H1 (cell line): ENCODE measurements around the gene CAMTA1. TPM values are rescaled to one million over a fixed set of nuclear protein-coding genes. Genes with fewer than 3 reads are reported as not detected.

Source experiments
- CTCF ChIA-PET: fragments of 300-600 bp; sonication (Branson Sonifier 250); formaldehyde crosslinking; loops from one replicate; lab custom pipeline; 2021; ENCODE audit not compliant: partially characterized antibody; lab: Charles Lee
- POLR2A ChIA-PET: fragments of 300-600 bp; sonication (Branson Sonifier 250); formaldehyde crosslinking; loops from one replicate; lab custom pipeline; 2021; ENCODE audit warnings: inconsistent platforms; ENCODE audit not compliant: partially characterized antibody; lab: Charles Lee
- DNase-seq, 2 experiments: peaks; one replicate each; pipeline versions ENCODE4 v3.0.0 to v3.0.0-alpha.2; 2010 to 2022; ENCODE audit warnings: low spot score in 2 of 2, low read depth in 1 of 2, mixed read lengths in 1 of 2
- FAIRE-seq: peaks from 2 replicates; lab custom pipeline; 2011; peaks lifted over from hg19 to GRCh38; lab: Jason Lieb, UNC
- H2AFZ ChIP-seq: 2 replicates; pipeline ENCODE4 v1.8.1; 2012; ENCODE audit warnings: low read length, inconsistent platforms
- H2AK5ac ChIP-seq: 2 replicates; pipeline ENCODE4 v1.6.1; 2013; ENCODE audit warnings: low read depth, low read length
- H2BK120ac ChIP-seq: replicated peaks from 2 replicates; pipeline ENCODE3; 2013; ENCODE audit warnings: low read depth, low read length, inconsistent platforms
- H2BK12ac ChIP-seq: 2 replicates; pipeline ENCODE4 v1.6.1; 2013; ENCODE audit warnings: low read depth, low read length
- H2BK15ac ChIP-seq: 2 replicates; pipeline ENCODE4 v1.6.1; 2013; ENCODE audit warnings: low read length
- H2BK20ac ChIP-seq: 2 replicates; pipeline ENCODE4 v1.6.1; 2013; ENCODE audit warnings: low read length
- H2BK5ac ChIP-seq: 2 replicates; pipeline ENCODE4 v1.6.1; 2013; ENCODE audit warnings: low read depth, low read length
- H3K14ac ChIP-seq: 2 replicates; pipeline ENCODE4 v1.6.1; 2013; ENCODE audit warnings: inconsistent platforms; ENCODE audit not compliant: insufficient read length
- H3K18ac ChIP-seq: 2 replicates; pipeline ENCODE4 v1.6.1; 2013; ENCODE audit warnings: low read length; ENCODE audit errors: extremely low read depth
- H3K23ac ChIP-seq: 2 replicates; pipeline ENCODE4 v1.6.1; 2013; ENCODE audit warnings: inconsistent platforms; ENCODE audit not compliant: insufficient read length
- H3K23me2 ChIP-seq: 2 replicates; pipeline ENCODE4 v1.6.1; 2013; ENCODE audit warnings: low read depth, low read length
- H3K27ac ChIP-seq: 2 replicates; pipeline ENCODE4 v1.6.1; 2011; ENCODE audit warnings: low read depth, low read length, inconsistent platforms
- H3K27me3 ChIP-seq, 4 experiments: replicated peaks in 1 of 4; 1 replicate in 1 of 4; 2 replicates in 3 of 4; pipeline versions ENCODE4 v1.6.1 to v1.8.1; 2011 to 2013; ENCODE audit warnings: low read length in 3 of 4, mild to moderate bottlenecking in 3 of 4, inconsistent platforms in 2 of 4, mixed read lengths in 2 of 4, moderate library complexity in 1 of 4; ENCODE audit not compliant: control insufficient read depth in 3 of 4, insufficient read depth in 3 of 4; ENCODE audit errors: extremely low read depth in 1 of 4
- H3K36me3 ChIP-seq, 4 experiments: 2 replicates each; pipeline versions ENCODE4 v1.6.1 to v1.8.1; 2011 to 2013; ENCODE audit warnings: mild to moderate bottlenecking in 4 of 4, low read length in 3 of 4, moderate library complexity in 2 of 4, control low read depth in 1 of 4, inconsistent platforms in 1 of 4; ENCODE audit not compliant: insufficient read depth in 4 of 4, control insufficient read depth in 2 of 4
- H3K4ac ChIP-seq: replicated peaks from 2 replicates; pipeline ENCODE3; 2013; ENCODE audit warnings: low read length, low read depth, mixed read lengths, inconsistent platforms; ENCODE audit not compliant: insufficient read length
- H3K4me1 ChIP-seq, 4 experiments: replicated peaks in 1 of 4; 1 replicate in 1 of 4; 2 replicates in 3 of 4; pipeline versions ENCODE4 v1.6.1 to v1.8.1; 2011 to 2013; ENCODE audit warnings: low read length in 3 of 4, inconsistent platforms in 2 of 4, mixed read lengths in 1 of 4; ENCODE audit not compliant: insufficient read depth in 4 of 4, control insufficient read depth in 3 of 4
- H3K4me2 ChIP-seq, 2 experiments: 2 replicates each; pipeline versions ENCODE4 v1.6.1 to v1.8.1; 2011 to 2013; ENCODE audit warnings: low read depth in 2 of 2, low read length in 2 of 2, control low read depth in 1 of 2, inconsistent platforms in 1 of 2, mild to moderate bottlenecking in 1 of 2; ENCODE audit not compliant: insufficient read depth in 1 of 2
- H3K4me3 ChIP-seq, 4 experiments: fragments of 200-600, 300-600 bp in 1 of 4; sonication (generic), shearing (Covaris generic), sonication (Bioruptor Twin) in 1 of 4; 2 replicates each; pipeline versions ENCODE4 v1.5.1 to v1.8.1; 2011 to 2016; ENCODE audit warnings: low read length in 4 of 4, low read depth in 3 of 4, control low read depth in 2 of 4, inconsistent platforms in 2 of 4, mild to moderate bottlenecking in 2 of 4, mixed read lengths in 1 of 4, moderate library complexity in 1 of 4; ENCODE audit not compliant: insufficient read depth in 2 of 4; ENCODE audit errors: extremely low read depth in 1 of 4
- H3K56ac ChIP-seq: replicated peaks from 2 replicates; pipeline ENCODE3; 2013; ENCODE audit warnings: low read depth, mild to moderate bottlenecking, mixed read lengths, low read length, inconsistent platforms; ENCODE audit not compliant: insufficient read length
- H3K79me1 ChIP-seq: 2 replicates; pipeline ENCODE4 v1.6.1; 2013; ENCODE audit warnings: low read depth, low read length, control low read depth
- H3K79me2 ChIP-seq, 2 experiments: 2 replicates each; pipeline versions ENCODE4 v1.6.1 to v1.8.1; 2012 to 2013; ENCODE audit warnings: low read length in 2 of 2, mild to moderate bottlenecking in 2 of 2, inconsistent platforms in 1 of 2; ENCODE audit not compliant: insufficient read depth in 2 of 2, control insufficient read depth in 1 of 2
- H3K9ac ChIP-seq, 4 experiments: replicated peaks in 1 of 4; 1 replicate in 1 of 4; 2 replicates in 3 of 4; pipeline versions ENCODE4 v1.6.1 to v1.8.1; 2011 to 2013; ENCODE audit warnings: low read depth in 3 of 4, low read length in 3 of 4, control low read depth in 2 of 4, mild to moderate bottlenecking in 2 of 4, moderate library complexity in 2 of 4, inconsistent platforms in 1 of 4; ENCODE audit errors: extremely low read depth in 1 of 4
- H3K9me3 ChIP-seq, 2 experiments: 2 replicates each; pipeline versions ENCODE4 v1.6.1 to v1.8.1; 2012 to 2013; ENCODE audit warnings: mild to moderate bottlenecking in 2 of 2, moderate library complexity in 2 of 2, control low read depth in 1 of 2, inconsistent platforms in 1 of 2, low read depth in 1 of 2, low read length in 1 of 2, mixed read lengths in 1 of 2; ENCODE audit not compliant: insufficient read depth in 2 of 2
- H4K20me1 ChIP-seq, 2 experiments: replicated peaks in 1 of 2; 2 replicates each; pipeline versions ENCODE3 to v1.8.1; 2011 to 2013; ENCODE audit warnings: inconsistent platforms in 2 of 2, low read length in 2 of 2, mild to moderate bottlenecking in 1 of 2; ENCODE audit not compliant: insufficient read depth in 2 of 2, control insufficient read depth in 1 of 2
- H4K5ac ChIP-seq: 2 replicates; pipeline ENCODE4 v1.6.1; 2013; ENCODE audit warnings: low read length, low read depth, mixed read lengths, inconsistent platforms; ENCODE audit not compliant: insufficient read length
- H4K8ac ChIP-seq: 2 replicates; pipeline ENCODE4 v1.8.0; 2013; ENCODE audit warnings: mild to moderate bottlenecking, moderate library complexity, low read length, inconsistent platforms; ENCODE audit not compliant: insufficient read depth; ENCODE audit errors: extremely low read depth
- H4K91ac ChIP-seq: replicated peaks from 2 replicates; pipeline ENCODE3; 2013; ENCODE audit warnings: low read length, mixed read lengths, inconsistent platforms; ENCODE audit not compliant: insufficient read length
- CREB1 ChIP-seq: IDR thresholded peaks from 2 replicates; pipeline ENCODE4 v1.6.1; 2012; ENCODE audit warnings: inconsistent platforms
- CTBP2 ChIP-seq: IDR thresholded peaks from 2 replicates; pipeline ENCODE4 v1.7.0; 2011; ENCODE audit warnings: borderline replicate concordance, mild to moderate bottlenecking, moderate library complexity, mixed read lengths, low read length; ENCODE audit not compliant: insufficient read depth, insufficient read length
- HDAC6 ChIP-seq: IDR thresholded peaks from one replicate; pipeline ENCODE4 v1.7.1; 2012; ENCODE audit warnings: low read depth, mild to moderate bottlenecking, inconsistent platforms, low read length, moderate library complexity
- KDM5A ChIP-seq: fragments of 200-600 bp; IDR thresholded peaks from 2 replicates; pipeline ENCODE4 v1.7.1; 2012; ENCODE audit warnings: mild to moderate bottlenecking, low read length, inconsistent platforms, mixed read lengths
- NANOG ChIP-seq: IDR thresholded peaks from 2 replicates; pipeline ENCODE4 v1.6.1; 2011; ENCODE audit warnings: low read length, low read depth, mild to moderate bottlenecking, inconsistent platforms; ENCODE audit not compliant: insufficient read depth, poor library complexity, severe bottlenecking
- POLR2A ChIP-seq, 2 experiments: IDR thresholded peaks; 1 replicate in 1 of 2; 2 replicates in 1 of 2; pipeline ENCODE4 v1.6.1; 2011; ENCODE audit warnings: low read depth in 2 of 2, low read length in 2 of 2, mild to moderate bottlenecking in 2 of 2; ENCODE audit errors: control extremely low read depth in 1 of 2
- RBBP5 ChIP-seq: IDR thresholded peaks from 2 replicates; pipeline ENCODE4 v1.7.1; 2012; ENCODE audit warnings: low read depth, mild to moderate bottlenecking, inconsistent platforms, low read length, moderate library complexity, borderline replicate concordance
- SAP30 ChIP-seq: fragments of 300-600 bp; sonication (generic); IDR thresholded peaks from 2 replicates; pipeline ENCODE4 v1.7.1; 2012; ENCODE audit warnings: low read length, moderate library complexity, mild to moderate bottlenecking, inconsistent platforms; ENCODE audit not compliant: insufficient read depth, insufficient replicate concordance
- SP4 ChIP-seq: IDR thresholded peaks from 2 replicates; pipeline ENCODE4 v1.6.1; 2012; ENCODE audit warnings: low read length, inconsistent platforms
- ZNF274 ChIP-seq: IDR thresholded peaks from 2 replicates; pipeline ENCODE4 v1.7.0; 2012; ENCODE audit warnings: low read length, borderline replicate concordance; ENCODE audit errors: extremely low read depth
- WGBS, 2 experiments: shearing (Covaris generic) in 1 of 2; methylation state at CpG; one replicate each; pipeline versions ENCODE4 v1.1.6 to v1.1.7; 2013 to 2015; ENCODE audit warnings: low lambda C conversion rate in 2 of 2, mixed read lengths in 2 of 2, inconsistent platforms in 1 of 2, low coverage in 1 of 2, missing lambda C conversion rate in 1 of 2; ENCODE audit not compliant: insufficient replicate concordance in 2 of 2, insufficient coverage in 1 of 2, insufficient read length in 1 of 2; ENCODE audit errors: extremely low coverage in 1 of 2, missing lambda C conversion rate in 1 of 2; 5-methylcytosine and 5-hydroxymethylcytosine counted together
- polyA plus RNA-seq, 7 experiments: library from polyadenylated mRNA; depleted of rRNA in 3 of 7; stranded (reverse) in 5 of 7; unstranded in 2 of 7; fragments of >200 nt in 5 of 7; fragments of 200-250 nt in 2 of 7; gene quantifications; 1 replicate in 5 of 7; 2 replicates in 1 of 7; 4 replicates in 1 of 7; pipeline versions ENCODE4 v1.2.1 to v1.2.3, GENCODE V29; 2011 to 2013; ENCODE audit warnings: missing spikeins in 2 of 7, mixed read lengths in 2 of 7
- total RNA-seq: library from RNA; stranded (reverse); fragmentation: NEBNext Ultra II Directional; extraction: Animal tissue kit (Norgen Biotek cat#: 25700); gene quantifications from 2 replicates; pipeline ENCODE4 v1.2.1, GENCODE V29; 2021
- TF ChIP-seq, protein P1 (sequence below): IDR thresholded peaks from 2 replicates; pipeline ENCODE4 v1.6.1; 2012; ENCODE audit warnings: inconsistent platforms

CAMTA1 gene
- total and polyA plus RNA-seq, 2 of the 8 experiments (the other 6 are each of a cell fraction or from before 2014, with no cell fraction given): 65.0 to 119 TPM

DNA sequence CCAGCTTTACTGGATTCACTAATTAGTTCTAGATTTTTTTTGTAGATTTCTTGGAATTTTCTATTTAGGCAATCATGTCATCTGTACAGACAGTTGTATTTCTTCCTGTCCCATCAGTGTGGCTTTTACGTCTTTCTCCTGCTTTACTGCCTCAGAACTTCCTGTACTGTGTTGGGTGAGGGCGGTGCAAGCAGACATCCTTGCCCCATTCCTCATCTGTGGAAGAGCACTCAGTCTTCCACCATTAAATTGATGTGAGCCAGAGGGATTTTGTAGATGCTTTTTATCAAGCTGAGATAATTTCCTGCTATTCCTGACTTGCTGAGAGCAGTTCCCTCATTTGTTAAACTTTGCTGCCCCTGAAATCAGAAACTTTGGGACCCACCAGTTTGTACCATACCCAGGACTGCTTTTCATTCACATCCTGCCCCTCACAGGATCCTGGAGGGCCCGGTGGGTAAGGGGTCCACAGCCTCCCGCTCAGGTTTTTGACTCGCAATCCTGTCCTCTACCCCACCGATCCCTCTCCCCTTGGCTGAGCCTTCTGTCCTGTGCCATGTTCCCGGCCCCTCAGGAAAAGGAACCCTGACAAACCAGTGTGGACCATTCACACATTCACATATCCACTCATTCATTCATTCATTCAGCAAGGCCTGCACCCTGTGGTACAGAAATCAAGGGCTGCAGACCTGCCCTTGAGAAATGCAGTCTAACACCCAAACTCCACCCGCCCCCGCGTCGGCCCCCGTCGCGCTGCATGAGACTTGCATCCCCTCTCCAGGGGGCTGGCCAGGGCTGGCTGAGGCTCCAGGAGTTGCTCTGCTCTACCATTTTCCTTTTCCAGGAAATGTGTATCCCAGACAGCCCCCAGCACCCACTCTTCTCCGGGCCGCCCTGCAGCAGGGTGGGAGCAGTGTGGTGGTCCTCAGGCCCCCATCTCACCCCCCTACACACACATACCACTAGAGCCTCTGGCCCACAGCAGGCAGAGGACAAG is 739.4 kb downstream of the CAMTA1 start:
- no peak for DNase-seq
- H3K36me3 ChIP-seq: no peaks in the 10 kb centered on the region
- no peak for TF ChIP-seq CTBP2
- TF ChIP-seq SAP30: no peak
- no peak for TF ChIP-seq HDAC6
- TF ChIP-seq, protein P1, sequence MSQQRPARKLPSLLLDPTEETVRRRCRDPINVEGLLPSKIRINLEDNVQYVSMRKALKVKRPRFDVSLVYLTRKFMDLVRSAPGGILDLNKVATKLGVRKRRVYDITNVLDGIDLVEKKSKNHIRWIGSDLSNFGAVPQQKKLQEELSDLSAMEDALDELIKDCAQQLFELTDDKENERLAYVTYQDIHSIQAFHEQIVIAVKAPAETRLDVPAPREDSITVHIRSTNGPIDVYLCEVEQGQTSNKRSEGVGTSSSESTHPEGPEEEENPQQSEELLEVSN: no peak
- no peak for TF ChIP-seq RBBP5
- TF ChIP-seq KDM5A: no peak
- no peak for TF ChIP-seq POLR2A (IDR thresholded peaks at IDR 0.05; ENCODE audit: control extremely low read depth in 1 of 2, low read depth in 2 of 2, low read length in 2 of 2)
- no peak for TF ChIP-seq NANOG
- no peak for TF ChIP-seq CREB1
- TF ChIP-seq ZNF274: no peak
- no peak for TF ChIP-seq SP4

More for the DNA sequence above, 739.4 kb downstream of the CAMTA1 start:
- no peak overlapping the region for H2BK20ac ChIP-seq
- H3K4me3 ChIP-seq: no peak overlapping the region
- WGBS, 2 experiments: 91% methylated on average over 16 of the region's 16 CpGs; no CpG with 5 or more reads in 1 of the 2 experiments
- H3K27ac ChIP-seq: no peak overlapping the region
- no peaks in the 10 kb centered on the region for H3K79me2 ChIP-seq
- no peak overlapping the region; a peak in 1 of 7 replicates for H3K9ac ChIP-seq
- H3K4me1 ChIP-seq: no peaks in the 10 kb centered on the region; a peak in 1 of 7 replicates
- no peak overlapping the region for H3K23ac ChIP-seq
- no peak overlapping the region for H2BK5ac ChIP-seq
- H3K56ac ChIP-seq: no peak overlapping the region
- no peak overlapping the region for H3K14ac ChIP-seq
- H2BK15ac ChIP-seq: no peak overlapping the region
- H2BK120ac ChIP-seq: no peak overlapping the region
- H3K23me2 ChIP-seq: no peaks in the 10 kb centered on the region
- no peaks in the 10 kb centered on the region for H3K9me3 ChIP-seq
- H3K4me2 ChIP-seq: no peak overlapping the region
- POLR2A ChIA-PET: no interaction called here
- no peak overlapping the region for H2AK5ac ChIP-seq
- no peak overlapping the region for H2BK12ac ChIP-seq
- H4K91ac ChIP-seq: no peak overlapping the region
- H3K27me3 ChIP-seq: no peaks in the 10 kb centered on the region
- CTCF ChIA-PET: interaction anchor here (0.9 to 4.4 kb wide), 7 partner anchors 13 to 63 kb away, joined by 3 to 19 read pairs (median 4); no protein-coding TSS in a partner anchor
- no peaks in the 10 kb centered on the region for H4K20me1 ChIP-seq
- no peak overlapping the region for H4K8ac ChIP-seq
- no peak overlapping the region for H3K18ac ChIP-seq
- FAIRE-seq: no peak
- H2AFZ ChIP-seq: no peak overlapping the region
- H3K4ac ChIP-seq: no peak overlapping the region
- H4K5ac ChIP-seq: no peak overlapping the region
- no peaks in the 10 kb centered on the region for H3K79me1 ChIP-seq
